CD4-positive, alpha-beta T cell treated with Interleukin-4 for 4 hours (primary cell): ENCODE measurements around the gene UBTD2.

ENCODE experiments used
- DNase-seq: peaks from one replicate; pipeline ENCODE4 v3.0.0-alpha.2; 2020

The UBTD2 gene

DNA sequence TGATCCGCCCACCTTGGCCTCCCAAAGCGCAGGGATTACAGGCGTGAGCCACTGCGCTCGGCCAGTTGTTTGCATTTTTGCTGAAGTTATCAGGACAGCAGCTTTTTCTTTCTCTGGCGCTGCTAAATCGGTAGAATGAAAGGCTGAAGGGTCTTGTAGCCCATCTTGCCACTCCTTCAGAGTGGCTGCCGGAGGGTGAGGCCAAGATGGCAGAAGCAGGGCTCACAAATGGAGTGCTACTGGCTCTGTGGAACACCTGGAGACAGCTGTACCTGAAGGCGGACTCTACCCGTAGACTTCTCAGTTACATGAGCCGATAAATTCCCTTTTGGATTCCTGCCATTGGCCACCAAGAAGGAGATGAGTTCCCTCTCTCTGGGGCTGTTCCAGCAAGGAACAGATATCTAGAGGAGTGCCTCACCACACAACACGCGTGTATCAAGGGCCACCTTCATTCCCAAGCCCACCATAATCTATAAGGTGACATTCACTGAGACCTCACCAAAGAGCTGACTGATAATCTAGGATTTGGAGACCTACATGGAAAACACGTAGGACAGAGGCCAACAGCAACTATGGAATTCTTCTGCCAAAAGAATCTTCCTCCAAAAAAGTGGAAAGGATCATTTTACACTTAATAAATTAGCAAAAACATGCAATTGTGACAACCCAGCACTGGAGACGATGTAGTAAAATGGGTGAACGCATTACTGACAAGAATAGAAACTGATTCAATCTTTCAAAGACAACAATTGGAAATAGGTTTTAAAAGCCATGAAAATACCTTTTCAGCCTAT, 117.3 kb downstream of the UBTD2 start:
- DNase-seq, result no peak

DNA sequence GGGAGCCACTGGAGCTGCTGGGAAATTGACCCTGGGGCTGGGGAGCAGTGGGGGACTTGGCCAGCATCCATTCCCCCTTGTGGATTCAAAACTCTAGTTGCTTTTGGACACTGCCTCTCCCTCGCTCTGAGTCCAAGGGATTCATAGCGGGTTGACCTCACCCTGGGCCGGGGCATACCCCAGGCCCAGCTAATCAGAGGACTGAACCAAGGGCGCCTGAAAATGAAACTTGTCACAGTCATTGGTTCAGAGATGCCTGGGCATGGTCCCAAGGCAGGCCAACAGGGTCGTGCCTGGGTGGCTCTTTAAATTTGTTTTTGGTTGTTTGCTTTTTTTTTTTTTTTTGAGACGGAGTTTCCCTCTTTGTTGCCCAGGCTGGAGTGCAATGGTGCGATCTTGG, 118.1 kb downstream of the UBTD2 start:
- DNase-seq, result no peak

DNA sequence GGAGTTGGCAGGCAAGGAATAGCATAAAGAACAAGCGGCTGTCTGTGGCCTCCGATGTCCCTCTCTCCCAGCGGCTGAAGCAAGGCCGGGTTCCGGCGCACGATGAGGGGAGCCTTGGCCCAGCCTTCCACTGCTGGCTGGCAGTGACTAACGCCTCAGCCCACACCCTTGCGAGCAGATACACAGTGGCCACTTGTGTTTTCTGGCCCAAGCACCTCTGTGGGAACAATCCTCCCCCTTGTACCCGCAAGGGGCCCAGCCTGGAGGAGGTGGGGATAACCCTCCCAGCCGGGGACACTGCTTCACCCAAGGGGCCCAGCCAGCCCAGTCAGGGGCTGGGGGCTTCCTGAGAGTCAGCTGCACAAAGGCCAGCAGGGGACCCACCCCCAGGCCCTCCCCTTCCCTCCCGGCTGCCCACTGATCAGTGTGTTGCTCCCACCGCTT, 118.8 kb downstream of the UBTD2 start:
- DNase-seq, result no peak

DNA sequence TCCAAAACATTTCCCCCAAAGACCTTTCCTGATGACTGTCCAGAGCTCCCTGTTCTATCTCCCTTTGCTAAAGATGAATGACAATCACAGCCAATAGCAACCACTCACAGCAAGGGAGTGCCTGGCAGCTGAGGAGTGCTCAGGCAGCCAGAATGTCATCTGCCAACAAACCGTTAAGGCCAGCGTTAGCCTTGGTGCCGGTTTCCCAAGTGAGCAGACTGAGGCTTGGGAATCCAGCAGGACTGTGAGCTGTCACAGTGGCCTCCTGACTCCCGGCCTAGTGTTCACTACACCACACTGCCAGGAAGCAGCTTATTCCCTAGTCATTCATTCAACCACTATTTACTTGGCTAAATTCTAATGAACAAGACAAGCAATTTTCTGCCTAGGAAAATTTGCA, 120.2 kb downstream of the UBTD2 start:
- DNase-seq, result no peak

DNA sequence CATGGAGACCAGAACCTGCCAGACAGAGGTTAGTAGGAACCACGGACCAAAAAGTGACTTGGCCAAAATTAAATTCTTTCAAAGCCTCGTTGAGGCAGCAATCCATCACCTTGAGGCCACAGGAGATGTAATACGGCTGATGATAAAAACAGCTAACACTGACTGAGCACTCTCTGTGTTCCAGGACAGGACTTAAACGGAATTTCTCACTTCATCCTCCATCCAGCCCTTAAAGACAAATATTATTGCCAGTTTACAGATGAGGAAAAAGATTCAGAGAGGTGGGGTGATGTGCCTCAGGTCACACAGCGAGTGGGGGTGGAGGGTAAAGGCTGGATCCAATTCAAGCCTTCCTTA, 120.6 kb downstream of the UBTD2 start:
- no peak for DNase-seq

DNA sequence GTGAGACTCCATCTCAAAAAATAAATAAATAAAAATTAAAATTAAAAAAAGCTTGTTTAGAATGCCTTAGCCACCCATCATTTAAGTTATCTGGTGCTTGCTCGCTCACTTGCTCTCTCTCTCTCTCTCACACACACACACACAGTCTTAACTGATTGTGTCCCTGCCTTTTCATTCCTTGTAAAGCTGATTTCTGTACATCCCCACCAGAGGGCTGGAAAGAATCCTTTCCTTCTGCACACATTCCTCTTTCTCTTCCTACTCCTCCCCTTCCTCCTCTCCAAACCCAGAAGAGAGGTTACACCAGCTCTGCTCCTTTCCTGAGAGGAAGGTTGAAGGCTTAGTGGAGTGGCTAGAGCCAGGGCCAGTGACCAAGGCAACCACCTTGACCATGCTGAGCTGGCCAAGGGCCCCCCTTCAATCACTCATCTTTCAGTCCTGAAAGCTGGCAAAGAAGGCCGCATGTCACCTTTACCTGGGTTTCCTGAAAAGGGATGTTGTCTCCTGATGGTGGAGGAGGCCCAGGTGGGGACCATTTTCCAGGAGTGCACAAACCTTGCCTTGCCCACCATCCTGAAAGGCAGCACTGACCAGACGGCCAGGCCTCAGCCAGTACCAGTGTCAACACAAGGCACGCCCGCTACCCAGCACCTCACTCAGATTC, 121.1 kb downstream of the UBTD2 start:
- DNase-seq, result no peak

DNA sequence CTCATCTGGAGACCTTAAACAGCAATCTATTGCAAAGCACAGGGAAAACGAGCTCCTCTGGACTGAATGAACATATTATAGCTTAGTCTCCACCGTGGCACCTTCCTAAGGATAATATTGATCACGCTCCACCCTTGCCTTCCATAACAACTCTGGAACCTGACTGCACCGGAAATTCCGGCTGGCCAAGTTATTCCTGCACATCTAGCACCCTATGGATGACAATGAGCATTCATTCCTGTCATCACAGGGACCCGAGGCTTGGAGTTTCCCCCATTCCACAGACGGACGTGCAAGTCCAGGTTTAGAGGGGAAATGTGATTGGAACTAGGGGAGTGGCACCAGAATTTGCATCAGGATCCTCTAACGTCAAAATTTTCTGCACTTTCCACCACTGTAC, 123.1 kb downstream of the UBTD2 start:
- no peak for DNase-seq
